DND-41 (cell line): ENCODE results near the gene KIRREL3.

ENCODE experiments used
- ATAC-seq: fragments of 200-7000 bp; cut with Tn5 transposase; 3 replicates; pipeline ENCODE4 v1.9.1; 2021; ENCODE audit warnings: low read depth; ENCODE audit not compliant: insufficient read depth
- DNase-seq: peaks from one replicate; pipeline ENCODE4 v3.0.0-alpha.2; 2020
- H2AFZ ChIP-seq: 2 replicates; pipeline ENCODE4 v1.6.0; 2012; ENCODE audit warnings: low read depth, low read length
- H3K27ac ChIP-seq: 2 replicates; pipeline ENCODE4 v1.5.1; 2012; ENCODE audit warnings: low read length, inconsistent platforms
- H3K27me3 ChIP-seq: fragments of 200-600 bp; sonication (generic); 2 replicates; pipeline ENCODE4 v1.6.0; 2012; ENCODE audit warnings: low read length, mild to moderate bottlenecking, inconsistent platforms; ENCODE audit not compliant: insufficient read depth, poor library complexity
- H3K36me3 ChIP-seq: 2 replicates; pipeline ENCODE4 v1.5.1; 2012; ENCODE audit warnings: low read length, inconsistent platforms; ENCODE audit not compliant: insufficient read depth
- H3K4me1 ChIP-seq: 2 replicates; pipeline ENCODE4 v1.5.1; 2012; ENCODE audit warnings: mild to moderate bottlenecking, low read length; ENCODE audit not compliant: insufficient read depth
- H3K4me2 ChIP-seq: 2 replicates; pipeline ENCODE4 v1.6.0; 2012; ENCODE audit warnings: mild to moderate bottlenecking, moderate library complexity, low read length, inconsistent platforms; ENCODE audit not compliant: insufficient read depth
- H3K4me3 ChIP-seq, 2 experiments: fragments of 200-600 bp in 1 of 2; shearing (Covaris generic) in 1 of 2; 2 replicates each; pipeline ENCODE4 v1.5.1; 2012 to 2016; ENCODE audit warnings: inconsistent platforms in 2 of 2, low read length in 2 of 2, mild to moderate bottlenecking in 2 of 2, low read depth in 1 of 2, moderate library complexity in 1 of 2
- H3K79me2 ChIP-seq: 2 replicates; pipeline ENCODE4 v1.6.0; 2012; ENCODE audit warnings: low read length, inconsistent platforms; ENCODE audit not compliant: insufficient read depth
- H3K9ac ChIP-seq: 2 replicates; pipeline ENCODE4 v1.6.0; 2012; ENCODE audit warnings: low read depth, mild to moderate bottlenecking, inconsistent platforms, low read length, moderate library complexity
- H3K9me3 ChIP-seq: 2 replicates; pipeline ENCODE4 v1.5.1; 2012; ENCODE audit warnings: low read length, moderate library complexity, mild to moderate bottlenecking, inconsistent platforms; ENCODE audit not compliant: insufficient read depth, severe bottlenecking
- H4K20me1 ChIP-seq: 2 replicates; pipeline ENCODE4 v1.6.0; 2012; ENCODE audit warnings: low read length; ENCODE audit not compliant: insufficient read depth
- EZH2 ChIP-seq: IDR thresholded peaks from 3 replicates; pipeline ENCODE4 v1.6.1; 2012; ENCODE audit warnings: borderline replicate concordance, low read depth, mild to moderate bottlenecking, moderate library complexity, low read length, inconsistent platforms; ENCODE audit not compliant: severe bottlenecking
- TF ChIP-seq, protein P1 (sequence below): IDR thresholded peaks from 2 replicates; pipeline ENCODE4 v1.5.1; 2012; ENCODE audit warnings: borderline replicate concordance, low read length, moderate library complexity, mild to moderate bottlenecking; ENCODE audit not compliant: poor library complexity, severe bottlenecking; ENCODE audit errors: extremely low read depth

The KIRREL3 gene

GRCh38 chr11:126989942-126990715 lies 10.4 kb downstream of the KIRREL3 start:
- Histone ChIP-seq H3K36me3 (no peaks in the 10 kb centered on the region), H3K4me3 (no peak overlapping the region), H3K9ac (no peak overlapping the region), H3K79me2 (no peaks in the 10 kb centered on the region), H3K27me3 (peaks cover 56% of the 10 kb centered on the region), H3K9me3 (no peaks in the 10 kb centered on the region), H3K4me2 (no peak overlapping the region), H4K20me1 (no peaks in the 10 kb centered on the region), H3K4me1 (no peaks in the 10 kb centered on the region), H3K27ac (no peak overlapping the region), H2AFZ (no peak overlapping the region)
- DNase-seq (peak; percentile 76), ATAC-seq (peak; percentile 90)
- TF ChIP-seq EZH2: no peak
- TF ChIP-seq, protein P1, sequence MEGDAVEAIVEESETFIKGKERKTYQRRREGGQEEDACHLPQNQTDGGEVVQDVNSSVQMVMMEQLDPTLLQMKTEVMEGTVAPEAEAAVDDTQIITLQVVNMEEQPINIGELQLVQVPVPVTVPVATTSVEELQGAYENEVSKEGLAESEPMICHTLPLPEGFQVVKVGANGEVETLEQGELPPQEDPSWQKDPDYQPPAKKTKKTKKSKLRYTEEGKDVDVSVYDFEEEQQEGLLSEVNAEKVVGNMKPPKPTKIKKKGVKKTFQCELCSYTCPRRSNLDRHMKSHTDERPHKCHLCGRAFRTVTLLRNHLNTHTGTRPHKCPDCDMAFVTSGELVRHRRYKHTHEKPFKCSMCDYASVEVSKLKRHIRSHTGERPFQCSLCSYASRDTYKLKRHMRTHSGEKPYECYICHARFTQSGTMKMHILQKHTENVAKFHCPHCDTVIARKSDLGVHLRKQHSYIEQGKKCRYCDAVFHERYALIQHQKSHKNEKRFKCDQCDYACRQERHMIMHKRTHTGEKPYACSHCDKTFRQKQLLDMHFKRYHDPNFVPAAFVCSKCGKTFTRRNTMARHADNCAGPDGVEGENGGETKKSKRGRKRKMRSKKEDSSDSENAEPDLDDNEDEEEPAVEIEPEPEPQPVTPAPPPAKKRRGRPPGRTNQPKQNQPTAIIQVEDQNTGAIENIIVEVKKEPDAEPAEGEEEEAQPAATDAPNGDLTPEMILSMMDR: peak; percentile 96

GRCh38 chr11:126988655-126989054 lies 11.9 kb downstream of the KIRREL3 start:
- Histone ChIP-seq H4K20me1 (no peaks in the 10 kb centered on the region), H3K27me3 (peaks cover 47% of the 10 kb centered on the region), H3K36me3 (no peaks in the 10 kb centered on the region), H3K27ac (no peak overlapping the region), H3K4me3 (no peak overlapping the region), H3K79me2 (no peaks in the 10 kb centered on the region), H2AFZ (no peak overlapping the region), H3K4me2 (no peak overlapping the region), H3K4me1 (no peaks in the 10 kb centered on the region), H3K9ac (no peak overlapping the region), H3K9me3 (no peaks in the 10 kb centered on the region)
- ATAC-seq (no peak), DNase-seq (no peak)
- TF ChIP-seq, protein P1: no peak
- TF ChIP-seq EZH2: no peak

- peaks cover 23% of the 10 kb centered on the region for H3K27me3 ChIP-seq
- H3K79me2 ChIP-seq: no peaks in the 10 kb centered on the region
- H3K4me1 ChIP-seq: no peaks in the 10 kb centered on the region
- no peaks in the 10 kb centered on the region for H3K36me3 ChIP-seq
- no peaks in the 10 kb centered on the region for H3K9me3 ChIP-seq
- H3K27ac ChIP-seq: no peak overlapping the region
- no peak for DNase-seq
- no peak overlapping the region for H2AFZ ChIP-seq
- no peak overlapping the region for H3K4me2 ChIP-seq
- no peak for TF ChIP-seq EZH2
- TF ChIP-seq, protein P1: no peak
- no peak overlapping the region for H3K4me3 ChIP-seq
- H3K9ac ChIP-seq: no peak overlapping the region
- no peak for ATAC-seq
- H4K20me1 ChIP-seq: no peaks in the 10 kb centered on the region
Measured at GRCh38 chr11:126981635-126982034, 18.9 kb downstream of the KIRREL3 start.
